HG03460 (cell line): Measurements from ENCODE around the gene DRD4.

Experiments
- ATAC-seq: cut with Tn5 transposase; IDR thresholded peaks from one replicate; pipeline ENCODE4 v1.9.1; 2021; ENCODE audit not compliant: unreplicated experiment

DRD4 gene

DNA sequence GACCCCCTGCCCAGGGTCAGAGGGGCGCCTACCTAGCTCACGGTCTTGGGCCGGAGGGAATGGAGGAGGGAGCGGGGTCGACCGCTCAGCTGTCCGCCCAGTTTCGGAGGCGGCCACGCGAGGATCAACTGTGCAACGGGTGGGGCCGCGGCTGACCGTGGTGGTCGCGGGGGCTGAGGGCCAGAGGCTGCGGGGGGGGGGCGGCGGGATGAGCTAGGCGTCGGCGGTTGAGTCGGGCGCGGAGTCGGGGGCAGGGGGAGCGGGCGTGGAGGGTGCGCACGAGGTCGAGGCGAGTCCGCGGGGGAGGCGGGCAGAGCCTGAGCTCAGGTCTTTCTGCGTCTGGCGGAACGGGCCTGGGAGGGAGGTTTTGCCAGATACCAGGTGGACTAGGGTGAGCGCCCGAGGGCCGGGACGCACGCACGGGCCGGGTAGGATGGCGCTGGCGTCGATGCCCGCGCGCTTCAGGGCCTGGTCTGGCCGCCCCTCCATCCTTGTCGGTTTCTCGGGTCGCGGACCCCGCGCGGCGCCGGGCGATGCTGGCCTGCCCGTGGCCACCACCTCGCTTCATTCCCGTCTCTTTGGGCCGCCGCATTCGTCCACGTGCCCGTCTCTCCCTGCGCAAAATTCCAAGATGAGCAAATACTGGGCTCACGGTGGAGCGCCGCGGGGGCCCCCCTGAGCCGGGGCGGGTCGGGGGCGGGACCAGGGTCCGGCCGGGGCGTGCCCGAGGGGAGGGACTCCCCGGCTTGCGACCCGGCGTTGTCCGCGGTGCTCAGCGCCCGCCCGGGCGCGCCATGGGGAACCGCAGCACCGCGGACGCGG is at the start of gene DRD4:
Gene DRD4, plus strand, starts transcription at position 759 of the 822 bp plus-strand sequence. Its CDS starts 36 bp downstream, at position 795.
- no peak for ATAC-seq

DNA sequence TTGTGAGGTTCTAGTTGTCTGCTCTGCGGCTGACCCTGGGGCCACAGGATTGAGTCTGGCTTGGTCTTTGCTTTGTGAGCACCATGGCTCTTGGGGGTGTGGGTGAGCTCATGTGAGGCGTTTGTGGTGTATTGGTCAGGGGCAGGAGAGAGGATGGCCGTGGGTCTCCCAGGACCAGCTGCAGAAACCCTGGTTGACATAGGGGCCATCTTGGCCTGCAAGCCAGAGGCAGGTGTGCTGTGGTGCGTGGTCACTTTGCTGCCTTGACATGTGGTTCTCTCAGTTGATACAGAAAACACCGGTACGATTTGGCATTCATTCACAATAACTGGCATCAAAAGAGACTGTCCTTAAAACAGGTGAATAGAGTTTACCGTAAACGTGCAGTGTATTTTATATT is 49.5 kb upstream of the DRD4 start:
- ATAC-seq = no peak

DNA sequence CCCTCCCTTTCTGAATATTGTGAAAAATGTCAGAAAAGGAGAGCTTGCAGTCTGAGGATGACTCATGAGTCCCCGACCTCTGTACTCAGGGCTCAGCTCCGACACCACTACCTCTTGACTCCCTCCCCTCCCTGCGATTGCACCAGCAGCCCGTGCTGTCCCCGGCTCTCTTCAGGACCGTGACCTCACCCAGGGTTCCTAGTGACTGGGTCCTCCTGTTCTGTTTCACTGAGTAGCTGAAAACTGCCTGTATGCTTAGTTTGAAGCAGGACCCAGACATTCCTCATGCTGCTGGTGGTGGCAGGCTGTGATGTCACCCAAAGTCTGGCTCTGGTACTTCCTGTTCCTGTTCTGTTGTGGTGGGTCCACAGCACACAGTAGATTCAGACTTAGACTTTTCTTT is 49.1 kb upstream of the DRD4 start:
- no peak for ATAC-seq

- no peak for ATAC-seq
These were observed 47.3 kb upstream of the DRD4 start for GRCh38 chr11:589798-590197.

DNA sequence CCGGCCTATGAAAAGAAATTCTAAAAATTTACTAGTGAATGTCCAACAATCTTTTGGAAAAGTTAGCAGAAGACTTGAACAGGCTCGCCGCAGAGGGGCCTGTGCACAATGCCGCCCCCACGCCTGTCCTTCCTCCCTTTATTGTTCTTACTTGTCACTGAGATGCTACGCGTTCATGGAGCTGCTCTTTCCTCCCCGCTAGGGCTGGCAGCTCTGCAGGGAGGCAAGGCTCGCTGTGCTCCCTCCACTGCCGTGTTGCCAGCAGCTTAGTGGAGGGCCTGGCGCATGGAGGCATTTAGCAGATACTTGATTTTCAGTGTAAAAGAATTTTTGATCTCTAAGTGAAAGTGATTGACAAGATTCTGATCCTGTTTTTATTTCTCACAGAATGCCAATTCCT is 46.1 kb upstream of the DRD4 start:
- no peak for ATAC-seq

- ATAC-seq = no peak
These were observed 44.6 kb upstream of the DRD4 start for GRCh38 chr11:592501-592900.

DNA sequence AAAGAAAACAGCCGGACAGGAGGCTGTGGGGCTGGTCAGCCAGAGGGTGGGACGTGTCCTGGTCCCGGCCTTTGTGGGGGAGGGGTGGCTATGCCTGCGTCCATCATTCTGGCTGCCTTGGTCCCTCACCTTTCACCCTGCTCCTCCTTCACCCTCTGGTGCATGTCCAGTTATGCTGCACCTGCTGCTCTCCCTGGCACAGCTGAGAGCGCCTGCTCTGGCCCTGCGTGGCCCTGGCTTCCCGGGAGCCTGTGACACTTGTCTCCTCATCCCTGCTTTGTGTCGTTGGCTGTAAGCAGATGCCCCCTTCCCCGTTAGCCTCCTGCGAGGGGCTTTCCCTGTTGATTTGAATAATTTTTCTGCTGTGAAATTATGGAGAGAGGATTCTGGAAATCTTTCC is 44.2 kb upstream of the DRD4 start:
- no peak for ATAC-seq

DNA sequence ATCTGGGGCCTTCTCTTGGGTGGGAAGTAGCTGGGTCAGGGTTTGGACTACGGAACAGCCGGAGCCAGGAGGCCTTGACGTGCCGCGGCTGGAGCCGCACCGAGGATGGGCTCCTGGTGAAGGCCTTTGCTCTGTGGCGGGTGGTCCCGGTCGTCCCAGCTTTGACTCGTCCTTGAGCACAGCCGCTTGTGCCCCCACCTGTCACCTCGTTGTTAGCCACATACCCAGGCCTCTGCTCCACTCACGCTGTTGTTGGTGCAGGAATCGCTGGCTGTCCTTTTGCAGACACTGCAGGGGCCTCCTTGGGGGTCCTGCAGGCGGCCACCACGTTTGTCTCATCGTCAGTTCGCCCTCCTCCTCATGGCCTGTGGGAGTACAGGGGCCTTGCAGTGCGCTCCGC is 43.7 kb upstream of the DRD4 start:
- ATAC-seq = no peak

DNA sequence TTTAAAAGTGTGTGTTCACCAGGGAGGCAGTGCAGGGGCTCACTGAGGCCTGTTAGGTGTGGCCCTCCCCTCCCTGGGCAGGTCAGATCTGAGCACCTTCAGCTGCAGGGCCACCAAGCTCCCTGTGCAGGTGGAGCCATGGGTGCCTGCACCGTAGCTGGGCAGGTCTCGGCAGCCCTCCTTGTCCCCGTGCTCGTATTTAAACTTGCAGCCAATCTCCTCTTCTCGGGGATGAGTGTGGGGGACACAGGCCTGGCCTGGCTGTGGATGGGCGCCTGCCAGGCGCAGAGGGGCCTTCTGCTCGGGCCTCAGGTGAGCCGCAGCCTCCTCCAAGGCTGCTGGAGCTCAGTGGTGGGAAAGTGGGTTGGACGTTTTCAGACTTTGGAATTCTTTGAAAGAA is 41.7 kb upstream of the DRD4 start:
- ATAC-seq = no peak

DNA sequence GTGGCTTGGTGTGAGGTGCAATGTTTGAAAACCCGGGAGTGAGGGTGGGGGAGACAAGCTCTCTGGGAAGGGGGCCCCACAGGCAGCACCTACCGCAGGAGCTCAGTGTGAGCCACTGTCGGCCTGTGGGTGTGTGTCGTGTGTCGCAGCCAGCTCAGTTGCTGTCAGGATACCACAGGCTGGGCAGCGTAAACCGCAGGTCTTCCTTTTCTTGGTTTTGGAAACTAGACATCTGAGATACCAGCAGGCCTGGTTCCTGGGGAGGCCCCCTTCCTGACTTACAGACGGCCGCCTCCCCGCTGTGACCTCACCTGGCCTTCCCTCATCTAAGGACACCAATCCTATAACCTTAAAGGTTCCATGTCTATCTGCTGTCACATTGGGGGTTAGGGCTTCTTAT is 40.7 kb upstream of the DRD4 start:
- ATAC-seq = no peak

- no peak for ATAC-seq
These were observed 39.8 kb upstream of the DRD4 start for GRCh38 chr11:597166-597725.

DNA sequence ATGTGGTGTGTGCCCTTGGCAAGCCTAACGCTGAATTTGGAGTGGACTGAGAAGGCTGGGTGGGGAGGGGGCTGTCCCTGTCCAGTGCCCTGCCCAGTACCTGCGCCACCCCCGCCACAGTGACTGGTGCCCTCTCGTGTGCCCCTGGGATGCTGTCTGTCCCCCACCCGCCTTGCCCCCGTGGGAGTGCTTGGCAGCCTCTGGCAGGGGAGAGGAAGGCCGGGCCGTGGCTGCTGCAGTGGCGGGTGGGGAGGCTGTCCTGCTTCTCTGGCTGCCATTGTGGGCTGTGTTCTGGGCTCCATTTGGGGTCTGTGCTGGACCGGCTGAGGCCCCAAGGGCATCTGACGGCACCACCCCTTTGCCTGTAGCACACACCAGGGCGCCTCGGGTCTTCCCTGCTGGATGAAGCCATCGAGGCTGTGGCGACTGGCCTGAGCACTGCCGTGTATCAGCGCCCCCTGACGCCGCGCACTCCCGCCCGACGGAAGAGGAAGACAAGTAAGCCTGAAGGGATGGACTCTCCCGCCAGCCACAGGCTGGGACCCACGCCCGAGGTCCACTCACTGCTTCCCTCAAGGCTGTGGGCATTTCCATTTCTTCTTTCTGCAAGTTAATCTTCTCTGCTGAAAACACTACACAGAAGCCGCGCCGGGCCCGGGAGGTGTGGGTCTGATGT is 38.9 kb upstream of the DRD4 start:
- ATAC-seq = no peak

- no peak for ATAC-seq
These were observed 35.4 kb upstream of the DRD4 start for GRCh38 chr11:601573-602245.

- no peak for ATAC-seq
These were observed 33.9 kb upstream of the DRD4 start for GRCh38 chr11:603154-603553.

DNA sequence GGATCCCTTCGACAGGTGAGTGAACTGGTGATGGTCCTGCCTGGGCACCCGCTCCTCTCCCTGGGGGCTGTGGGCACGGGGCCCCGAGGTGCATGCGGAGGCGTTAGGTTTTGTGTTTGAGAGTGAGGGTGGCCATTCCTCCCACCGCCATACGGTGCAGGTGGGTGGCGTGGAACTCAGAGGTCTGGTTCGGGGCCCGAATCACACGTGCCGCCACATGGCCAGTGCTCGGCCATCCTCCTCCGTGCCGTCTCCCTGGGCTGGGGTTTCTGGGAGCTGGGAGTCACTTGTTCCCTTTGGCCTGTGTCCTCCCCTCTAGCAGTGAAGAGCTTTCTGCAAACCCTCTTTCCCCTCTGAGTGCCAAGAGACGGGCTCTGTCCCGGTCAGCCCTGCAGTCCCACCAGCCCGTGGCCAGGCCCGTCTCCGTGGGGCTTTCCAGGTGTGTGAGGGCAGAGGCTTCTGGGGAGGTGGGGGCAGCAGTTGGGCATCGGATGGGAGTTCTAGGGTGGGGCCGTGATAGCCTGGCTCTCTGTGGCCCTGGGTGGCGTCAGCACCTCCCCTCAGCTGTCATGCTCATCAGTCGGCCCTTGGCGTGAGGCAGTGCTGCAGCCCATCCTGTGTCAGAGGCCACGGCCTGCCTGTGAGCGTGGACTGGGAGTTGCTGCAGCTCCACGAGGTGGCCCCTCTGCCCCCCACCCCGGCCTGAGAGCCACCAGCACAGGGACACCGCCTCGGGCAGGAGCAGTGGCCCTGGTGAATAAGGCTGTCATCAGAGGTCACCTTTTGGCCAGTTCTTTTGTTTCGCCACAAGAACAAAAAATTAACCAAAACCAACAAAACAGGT is 31.6 kb upstream of the DRD4 start:
- no peak for ATAC-seq

DNA sequence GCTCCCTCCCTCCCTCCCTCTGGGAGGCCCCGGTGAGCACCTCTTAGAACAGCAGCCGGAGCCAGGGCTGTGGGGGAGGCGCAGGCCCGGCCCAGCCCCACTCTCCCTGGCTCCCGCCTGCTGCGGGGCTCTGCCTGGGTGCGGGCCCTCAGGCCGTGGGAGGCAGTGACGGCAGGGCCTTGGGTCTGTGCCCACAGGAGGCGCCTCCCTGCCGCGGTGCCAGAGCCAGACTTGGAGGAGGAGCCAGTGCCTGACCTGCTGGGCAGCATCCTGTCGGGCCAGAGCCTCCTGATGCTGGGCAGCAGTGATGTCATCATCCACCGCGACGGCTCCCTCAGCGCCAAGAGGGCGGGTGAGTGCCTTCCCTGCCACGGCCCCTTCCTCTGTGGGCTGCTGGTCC is 30.8 kb upstream of the DRD4 start:
- no peak for ATAC-seq

- no peak for ATAC-seq
These were observed 29.9 kb upstream of the DRD4 start for GRCh38 chr11:607020-607780.

GRCh38 chr11:607971-608659 is 29.0 kb upstream of the DRD4 start:
- no peak for ATAC-seq

DNA sequence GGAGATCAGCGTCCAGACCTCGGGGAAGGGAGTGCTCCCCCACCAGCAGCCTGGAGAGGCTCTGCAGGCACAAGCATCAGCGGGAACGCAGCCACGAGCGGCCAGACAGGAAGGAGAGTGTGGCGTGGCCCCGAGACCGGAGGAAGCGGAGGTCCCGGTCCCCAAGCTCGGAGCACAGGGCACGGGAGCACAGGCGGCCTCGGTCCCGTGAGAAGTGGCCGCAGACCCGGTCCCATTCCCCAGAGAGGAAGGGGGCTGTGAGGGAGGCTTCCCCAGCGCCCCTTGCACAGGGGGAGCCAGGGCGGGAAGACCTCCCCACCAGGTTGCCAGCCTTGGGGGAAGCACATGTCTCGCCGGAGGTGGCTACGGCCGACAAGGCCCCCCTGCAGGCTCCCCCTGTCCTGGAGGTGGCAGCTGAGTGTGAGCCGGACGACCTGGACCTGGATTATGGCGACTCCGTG is 28.2 kb upstream of the DRD4 start:
- ATAC-seq = no peak
